ENCODE results near the gene TSHZ3.

The TSHZ3 gene

DNA sequence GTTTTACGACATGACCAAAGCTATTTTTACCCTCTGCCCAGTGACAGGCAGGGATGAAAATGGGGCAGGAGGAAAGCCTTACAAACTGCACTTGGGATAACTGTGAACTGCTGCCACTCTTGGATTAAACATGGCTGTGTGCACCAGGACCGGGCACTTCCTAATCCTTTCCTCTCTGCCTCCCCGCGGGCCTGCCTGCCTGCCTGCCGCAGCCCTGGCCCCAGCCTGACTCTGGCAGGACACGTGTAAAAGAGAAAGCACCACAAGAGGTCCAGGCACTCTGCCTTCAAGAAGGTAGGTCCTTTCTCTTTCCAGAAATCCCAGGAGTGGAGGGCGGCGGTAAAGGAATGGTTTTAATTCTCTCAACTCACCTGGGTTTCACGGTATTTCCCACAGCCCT, 4.8 kb downstream of the TSHZ3 start:
- Histone ChIP-seq H3K36me3 (ENCODE audit: control insufficient read depth, insufficient read depth, low read length) (no peaks in the 10 kb centered on the region), H3K4me1 (ENCODE audit: control insufficient read depth, insufficient read depth, low read length) (peaks cover 9% of the 10 kb centered on the region), H3K4me3 (ENCODE audit: low read depth, low read length) (no peak overlapping the region), H3K9me3 (ENCODE audit: control insufficient read depth, insufficient read depth, low read length) (no peaks in the 10 kb centered on the region), H3K9ac (ENCODE audit: low read depth, low read length) (no peak overlapping the region), H3K27me3 (ENCODE audit: control insufficient read depth, insufficient read depth, low read length) (peaks cover 39% of the 10 kb centered on the region)

DNA sequence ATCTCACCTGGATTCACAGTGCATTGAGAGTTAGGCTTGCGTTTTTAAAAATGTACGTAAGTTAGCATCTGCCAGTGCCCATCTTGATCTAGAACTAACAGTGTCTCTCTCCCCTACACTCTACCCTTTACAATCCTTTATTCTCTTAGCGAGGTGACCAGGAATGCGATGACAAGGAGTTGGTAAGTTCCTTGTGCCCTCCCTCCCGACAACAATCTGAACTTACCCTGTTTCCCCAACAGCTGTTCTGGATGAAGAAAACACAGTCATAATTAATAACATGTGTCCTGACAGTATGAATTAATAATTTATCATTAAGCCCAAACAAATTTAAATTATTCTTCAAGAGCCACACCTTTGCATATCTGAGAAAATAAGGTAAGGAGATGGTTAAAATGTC, 6.3 kb downstream of the TSHZ3 start:
- peaks cover 6% of the 10 kb centered on the region for H3K4me1 ChIP-seq (ENCODE audit: control insufficient read depth, insufficient read depth, low read length)
- peaks cover 34% of the 10 kb centered on the region for H3K27me3 ChIP-seq (ENCODE audit: control insufficient read depth, insufficient read depth, low read length)
- H3K4me3 ChIP-seq (ENCODE audit: low read depth, low read length) = no peak overlapping the region
- H3K36me3 ChIP-seq (ENCODE audit: control insufficient read depth, insufficient read depth, low read length) = no peaks in the 10 kb centered on the region
- H3K9ac ChIP-seq (ENCODE audit: low read depth, low read length) = no peak overlapping the region
- H3K9me3 ChIP-seq (ENCODE audit: control insufficient read depth, insufficient read depth, low read length) = no peaks in the 10 kb centered on the region

DNA sequence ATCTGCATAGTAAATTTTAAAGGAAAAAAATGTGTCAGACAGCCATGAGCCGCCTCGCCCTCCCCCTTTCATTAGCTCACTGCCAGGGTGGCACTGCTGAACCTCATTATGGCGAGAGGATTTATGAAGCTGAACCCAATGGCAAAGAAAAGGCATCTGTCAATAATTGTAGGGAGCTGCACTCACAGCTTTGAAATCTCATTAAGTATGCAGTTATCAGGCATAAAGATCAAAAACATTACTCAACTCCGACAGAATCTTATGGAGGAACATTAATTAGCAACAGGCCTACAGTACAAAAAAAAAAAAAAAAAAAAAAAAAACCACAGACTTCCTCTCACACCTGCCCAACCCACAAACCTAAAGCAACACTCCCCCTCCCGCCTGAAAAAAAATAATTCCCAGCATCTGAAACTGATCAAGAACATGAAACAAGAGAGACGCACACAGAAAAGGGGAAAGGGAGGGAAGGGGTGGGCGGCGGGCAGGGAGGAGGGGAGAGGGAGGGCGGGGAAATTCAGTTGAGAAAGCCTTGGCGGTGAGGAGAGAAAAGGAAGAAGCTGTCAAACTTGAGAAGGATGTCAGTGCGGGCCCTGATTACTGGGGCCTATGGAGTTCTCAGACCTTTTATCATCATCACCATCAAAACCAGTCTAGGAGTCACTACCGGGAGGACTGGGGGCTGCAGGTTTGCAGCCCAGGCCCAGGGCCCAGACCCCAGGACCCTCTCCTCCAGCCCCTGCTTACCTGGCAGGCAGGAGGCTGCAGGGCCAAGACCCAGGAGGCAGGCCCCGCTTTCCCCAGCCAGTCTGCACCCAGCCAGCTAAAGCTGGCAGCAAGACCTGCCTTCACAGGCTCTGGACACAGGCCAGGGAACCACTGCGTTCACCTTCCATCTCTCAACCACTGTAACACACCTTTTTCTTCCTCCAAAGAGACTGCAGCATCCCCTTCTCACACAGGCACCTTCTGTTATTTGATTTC, 8.9 kb downstream of the TSHZ3 start:
- Histone ChIP-seq H3K4me3 (ENCODE audit: low read depth, low read length) (no peak overlapping the region), H3K27me3 (ENCODE audit: control insufficient read depth, insufficient read depth, low read length) (peaks cover 10% of the 10 kb centered on the region)

DNA sequence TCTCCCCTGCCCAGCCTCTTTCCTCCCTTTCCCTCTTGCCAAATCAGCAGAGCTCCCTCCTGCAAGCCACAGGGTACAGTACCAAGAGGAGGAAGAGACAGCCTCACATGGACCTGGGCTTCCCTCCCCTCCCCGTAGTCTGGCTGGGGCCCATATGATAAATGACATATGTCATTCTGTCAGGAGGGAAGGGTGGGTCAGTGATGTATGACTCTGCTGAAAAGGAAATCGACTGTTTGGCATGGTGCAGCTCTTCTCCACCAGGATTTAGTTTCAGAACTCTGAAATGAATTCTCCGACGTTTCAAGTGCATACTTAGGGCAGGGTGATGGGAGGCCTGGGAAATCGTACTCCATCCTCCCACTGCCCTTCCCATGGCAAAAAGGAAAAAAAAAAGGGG, 9.8 kb downstream of the TSHZ3 start:
- H3K9me3 ChIP-seq (ENCODE audit: control insufficient read depth, insufficient read depth, low read length) = no peaks in the 10 kb centered on the region
- no peak overlapping the region for H3K9ac ChIP-seq (ENCODE audit: low read depth, low read length)
- H3K36me3 ChIP-seq (ENCODE audit: control insufficient read depth, insufficient read depth, low read length) = no peaks in the 10 kb centered on the region
- H3K4me3 ChIP-seq (ENCODE audit: low read depth, low read length) = no peak overlapping the region
- H3K4me1 ChIP-seq (ENCODE audit: control insufficient read depth, insufficient read depth, low read length) = peaks cover 4% of the 10 kb centered on the region
- H3K27me3 ChIP-seq (ENCODE audit: control insufficient read depth, insufficient read depth, low read length) = peaks cover 3% of the 10 kb centered on the region

More for the DNA sequence above, 8.9 kb downstream of the TSHZ3 start:
- Histone ChIP-seq H3K9me3 (ENCODE audit: control insufficient read depth, insufficient read depth, low read length) (no peaks in the 10 kb centered on the region), H3K4me1 (ENCODE audit: control insufficient read depth, insufficient read depth, low read length) (peaks cover 2% of the 10 kb centered on the region), H3K36me3 (ENCODE audit: control insufficient read depth, insufficient read depth, low read length) (no peaks in the 10 kb centered on the region), H3K9ac (ENCODE audit: low read depth, low read length) (no peak overlapping the region)

DNA sequence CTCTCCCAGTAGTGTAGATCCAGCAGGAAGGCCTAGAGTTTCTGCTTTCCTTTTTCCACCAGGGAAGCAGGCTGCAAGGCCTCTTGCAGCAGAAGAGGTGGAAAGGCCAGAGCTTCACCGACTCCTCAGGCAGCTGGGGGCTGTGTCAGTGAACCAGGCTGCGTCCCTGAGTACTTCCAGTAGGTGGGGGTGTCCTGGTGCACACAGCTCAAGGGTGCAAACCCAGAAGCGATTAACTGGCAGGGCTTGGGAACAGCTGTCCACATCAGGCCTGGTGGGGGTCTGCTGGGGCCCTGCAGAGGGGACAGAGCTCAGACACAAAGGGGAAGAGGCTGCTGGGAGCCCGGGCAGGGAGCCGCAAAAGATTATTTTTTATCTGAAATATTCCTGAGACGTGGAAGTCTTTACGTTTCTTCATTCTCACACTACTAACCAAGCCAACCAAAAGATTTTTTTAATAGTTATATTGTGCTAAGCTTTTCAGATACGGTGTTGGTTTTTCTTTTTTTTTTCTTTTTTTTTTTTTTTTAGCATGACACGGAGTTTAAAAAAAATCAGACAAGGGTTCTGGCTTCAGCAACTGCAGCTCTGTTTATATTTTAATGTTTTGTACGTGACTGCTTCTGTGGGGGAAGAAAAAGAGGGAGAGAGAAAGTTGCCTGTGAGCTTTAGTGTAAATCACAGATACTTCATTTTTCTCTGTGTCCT, 11.0 kb downstream of the TSHZ3 start:
- Histone ChIP-seq H3K4me1 (ENCODE audit: control insufficient read depth, insufficient read depth, low read length) (peaks cover 10% of the 10 kb centered on the region), H3K36me3 (ENCODE audit: control insufficient read depth, insufficient read depth, low read length) (no peaks in the 10 kb centered on the region), H3K9ac (ENCODE audit: low read depth, low read length) (no peak overlapping the region), H3K27me3 (ENCODE audit: control insufficient read depth, insufficient read depth, low read length) (no peaks in the 10 kb centered on the region), H3K4me3 (ENCODE audit: low read depth, low read length) (no peak overlapping the region), H3K9me3 (ENCODE audit: control insufficient read depth, insufficient read depth, low read length) (no peaks in the 10 kb centered on the region)

DNA sequence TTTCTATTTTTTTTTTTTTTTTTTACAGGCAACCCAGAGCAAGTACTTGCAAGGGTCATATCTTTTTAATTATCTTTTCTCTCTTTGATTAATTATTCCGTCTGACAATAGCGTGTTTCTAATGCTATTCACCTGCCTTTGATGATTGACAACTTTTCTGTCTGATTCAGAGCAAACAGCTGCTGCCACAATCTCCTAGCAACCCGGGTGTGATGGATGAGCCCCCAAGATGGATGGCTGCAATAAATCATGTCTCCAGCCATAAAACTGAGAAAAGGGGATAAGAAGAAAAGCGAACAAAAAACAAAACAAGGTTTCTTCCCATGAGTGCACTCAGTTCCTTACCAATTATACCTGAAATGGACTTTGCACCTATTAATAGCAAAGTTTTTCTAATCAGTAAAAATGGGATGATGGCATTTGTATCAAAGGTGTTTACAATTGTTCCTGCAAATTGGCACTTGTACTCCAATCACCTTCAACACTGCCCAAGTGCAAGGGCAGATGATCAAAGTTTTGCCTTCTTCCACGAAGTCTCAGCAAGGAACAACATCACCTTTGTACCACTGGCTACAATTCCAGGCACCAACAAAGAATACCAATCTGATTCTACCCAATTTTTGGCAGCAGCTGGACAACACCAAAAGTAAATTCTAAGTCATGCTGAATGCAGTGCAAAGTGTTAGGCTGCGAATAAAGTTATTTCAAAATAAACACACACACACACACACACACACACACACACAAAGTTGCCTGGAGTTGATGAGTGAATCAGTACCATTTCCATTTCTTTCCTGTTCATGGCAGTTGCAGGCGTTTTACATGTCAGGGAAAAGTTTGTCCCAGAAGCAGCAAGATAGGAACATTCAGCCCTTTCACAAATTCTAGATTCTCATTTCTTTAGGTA, 12.0 kb downstream of the TSHZ3 start:
- no peaks in the 10 kb centered on the region for H3K36me3 ChIP-seq (ENCODE audit: control insufficient read depth, insufficient read depth, low read length)
- H3K4me3 ChIP-seq (ENCODE audit: low read depth, low read length) = no peak overlapping the region
- H3K9ac ChIP-seq (ENCODE audit: low read depth, low read length) = no peak overlapping the region
- peaks cover 10% of the 10 kb centered on the region for H3K4me1 ChIP-seq (ENCODE audit: control insufficient read depth, insufficient read depth, low read length)
- H3K9me3 ChIP-seq (ENCODE audit: control insufficient read depth, insufficient read depth, low read length) = no peaks in the 10 kb centered on the region
- H3K27me3 ChIP-seq (ENCODE audit: control insufficient read depth, insufficient read depth, low read length) = no peaks in the 10 kb centered on the region

DNA sequence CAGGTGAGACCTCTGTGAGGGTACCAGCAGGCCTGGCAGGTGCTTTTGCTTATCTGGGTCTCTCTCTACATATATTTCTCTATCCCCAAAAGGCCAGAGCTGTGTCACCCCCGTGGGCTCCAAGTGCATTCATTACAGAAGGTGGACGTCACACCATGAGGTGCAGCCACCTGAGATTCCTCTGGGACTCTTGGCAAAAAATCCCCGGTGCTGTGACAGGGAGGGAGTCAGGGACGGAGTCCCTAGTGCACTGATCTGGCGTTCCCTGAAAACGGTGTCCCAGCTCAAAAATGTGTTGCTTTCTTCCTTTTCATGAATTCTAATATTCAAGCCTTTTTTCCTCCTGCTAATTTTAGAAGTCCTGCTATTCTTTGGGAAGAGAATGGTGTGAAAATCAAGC, 13.5 kb downstream of the TSHZ3 start:
- Histone ChIP-seq H3K4me1 (ENCODE audit: control insufficient read depth, insufficient read depth, low read length) (peaks cover 8% of the 10 kb centered on the region), H3K27me3 (ENCODE audit: control insufficient read depth, insufficient read depth, low read length) (no peaks in the 10 kb centered on the region), H3K36me3 (ENCODE audit: control insufficient read depth, insufficient read depth, low read length) (no peaks in the 10 kb centered on the region), H3K9ac (ENCODE audit: low read depth, low read length) (no peak overlapping the region), H3K4me3 (ENCODE audit: low read depth, low read length) (no peak overlapping the region), H3K9me3 (ENCODE audit: control insufficient read depth, insufficient read depth, low read length) (no peaks in the 10 kb centered on the region)

DNA sequence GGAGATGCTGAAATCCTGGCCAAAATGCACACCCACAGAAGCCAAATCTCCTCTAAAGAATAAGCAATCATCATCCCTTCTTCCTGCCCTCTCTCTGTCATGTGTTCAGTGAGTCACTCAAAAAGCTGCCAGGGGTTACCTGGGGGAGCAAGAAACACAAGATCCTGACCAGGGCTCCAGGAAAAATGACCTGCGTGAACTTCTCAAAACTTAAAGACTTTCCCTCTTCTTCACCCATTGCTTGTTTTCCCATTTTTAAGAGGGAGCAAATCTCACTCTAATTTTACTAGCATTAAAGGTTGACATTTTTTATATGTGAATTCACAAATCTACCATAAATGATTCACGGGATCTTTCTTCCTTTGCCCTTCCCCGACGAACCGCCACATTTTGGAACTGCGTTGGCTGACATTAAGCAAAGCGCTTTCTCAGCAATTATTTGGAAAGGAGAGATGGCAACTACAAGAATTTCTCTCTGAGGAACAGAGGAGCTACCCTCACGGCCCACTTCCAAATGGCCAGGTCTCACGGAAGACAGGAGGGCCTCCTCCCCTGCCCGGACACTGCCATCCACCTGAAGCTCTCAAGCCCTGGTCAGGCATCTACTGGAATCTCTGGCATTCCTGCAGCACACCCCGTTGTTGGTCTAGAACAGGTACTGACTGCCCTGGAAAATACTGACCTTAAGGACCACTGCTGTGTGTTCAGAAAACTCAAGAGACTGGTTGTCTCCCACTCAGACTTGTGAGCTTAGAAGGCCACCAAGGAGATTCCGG, 14.2 kb downstream of the TSHZ3 start:
- Histone ChIP-seq H3K36me3 (ENCODE audit: control insufficient read depth, insufficient read depth, low read length) (no peaks in the 10 kb centered on the region), H3K9ac (ENCODE audit: low read depth, low read length) (no peak overlapping the region), H3K4me1 (ENCODE audit: control insufficient read depth, insufficient read depth, low read length) (peaks cover 8% of the 10 kb centered on the region), H3K4me3 (ENCODE audit: low read depth, low read length) (no peak overlapping the region), H3K27me3 (ENCODE audit: control insufficient read depth, insufficient read depth, low read length) (no peaks in the 10 kb centered on the region), H3K9me3 (ENCODE audit: control insufficient read depth, insufficient read depth, low read length) (no peaks in the 10 kb centered on the region)

DNA sequence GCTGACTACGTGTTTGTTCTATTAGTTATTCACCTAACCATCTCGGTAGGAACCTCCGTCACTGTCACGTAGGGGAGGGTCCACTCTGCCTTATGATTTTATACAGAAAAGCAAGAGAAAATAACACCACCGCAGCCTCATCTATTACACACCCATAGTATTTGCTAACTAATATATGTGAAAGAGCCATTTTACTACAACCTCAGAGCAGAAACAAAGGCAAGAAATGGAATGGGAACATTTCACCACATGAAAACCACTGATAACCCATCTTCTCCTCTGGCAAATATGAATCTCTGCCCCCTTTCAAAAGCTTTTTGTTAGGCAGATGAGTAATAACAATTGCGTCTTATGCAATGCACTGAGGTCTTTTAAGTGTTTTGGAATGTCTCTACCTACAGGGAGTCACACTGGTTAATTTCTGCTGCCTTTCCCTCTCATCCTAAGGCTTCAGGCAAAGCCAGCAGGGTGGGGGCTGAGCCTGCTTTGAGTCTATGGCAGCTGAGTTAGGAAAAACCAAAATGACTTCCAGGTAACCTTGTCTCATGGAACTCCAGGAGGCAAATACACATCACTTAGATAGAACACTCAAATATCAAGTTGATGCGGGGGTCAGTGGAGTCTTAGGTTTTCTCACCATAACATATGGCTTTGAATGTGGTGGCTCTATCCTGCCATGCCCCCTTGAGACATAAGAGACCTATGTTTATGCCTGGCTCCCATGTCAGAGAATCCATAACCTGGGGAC, 15.0 kb downstream of the TSHZ3 start:
- H3K27me3 ChIP-seq (ENCODE audit: control insufficient read depth, insufficient read depth, low read length) = no peaks in the 10 kb centered on the region
- no peaks in the 10 kb centered on the region for H3K9me3 ChIP-seq (ENCODE audit: control insufficient read depth, insufficient read depth, low read length)
- no peaks in the 10 kb centered on the region for H3K36me3 ChIP-seq (ENCODE audit: control insufficient read depth, insufficient read depth, low read length)
- H3K4me3 ChIP-seq (ENCODE audit: low read depth, low read length) = no peak overlapping the region
- H3K9ac ChIP-seq (ENCODE audit: low read depth, low read length) = no peak overlapping the region
- H3K4me1 ChIP-seq (ENCODE audit: control insufficient read depth, insufficient read depth, low read length) = peaks cover 8% of the 10 kb centered on the region

DNA sequence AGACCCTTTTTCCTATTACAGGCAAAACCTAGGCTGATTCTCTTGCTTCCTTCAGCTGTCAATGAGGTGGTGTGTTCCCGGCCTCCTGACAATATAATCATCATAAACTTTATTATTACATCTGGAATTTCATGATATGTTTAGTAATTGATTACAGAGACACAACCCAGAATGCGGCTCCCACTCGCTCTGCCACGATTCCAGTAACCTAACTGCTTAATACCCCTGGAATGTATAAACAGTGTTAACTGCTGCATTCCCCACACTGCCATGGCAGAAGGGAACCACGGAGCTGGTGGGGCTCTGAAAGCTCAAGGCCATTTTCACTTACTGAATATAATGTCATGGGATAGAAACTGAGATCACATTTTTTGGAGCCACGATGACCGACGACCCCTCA, 17.1 kb downstream of the TSHZ3 start:
- no peaks in the 10 kb centered on the region for H3K27me3 ChIP-seq (ENCODE audit: control insufficient read depth, insufficient read depth, low read length)
- no peak overlapping the region for H3K4me3 ChIP-seq (ENCODE audit: low read depth, low read length)
- H3K4me1 ChIP-seq (ENCODE audit: control insufficient read depth, insufficient read depth, low read length) = peaks cover 8% of the 10 kb centered on the region
- H3K9ac ChIP-seq (ENCODE audit: low read depth, low read length) = no peak overlapping the region
- no peaks in the 10 kb centered on the region for H3K9me3 ChIP-seq (ENCODE audit: control insufficient read depth, insufficient read depth, low read length)
- no peaks in the 10 kb centered on the region for H3K36me3 ChIP-seq (ENCODE audit: control insufficient read depth, insufficient read depth, low read length)

Data from iPS-15b (cell line).